ENCODE data around the gene KCNH4.

KCNH4 gene

DNA sequence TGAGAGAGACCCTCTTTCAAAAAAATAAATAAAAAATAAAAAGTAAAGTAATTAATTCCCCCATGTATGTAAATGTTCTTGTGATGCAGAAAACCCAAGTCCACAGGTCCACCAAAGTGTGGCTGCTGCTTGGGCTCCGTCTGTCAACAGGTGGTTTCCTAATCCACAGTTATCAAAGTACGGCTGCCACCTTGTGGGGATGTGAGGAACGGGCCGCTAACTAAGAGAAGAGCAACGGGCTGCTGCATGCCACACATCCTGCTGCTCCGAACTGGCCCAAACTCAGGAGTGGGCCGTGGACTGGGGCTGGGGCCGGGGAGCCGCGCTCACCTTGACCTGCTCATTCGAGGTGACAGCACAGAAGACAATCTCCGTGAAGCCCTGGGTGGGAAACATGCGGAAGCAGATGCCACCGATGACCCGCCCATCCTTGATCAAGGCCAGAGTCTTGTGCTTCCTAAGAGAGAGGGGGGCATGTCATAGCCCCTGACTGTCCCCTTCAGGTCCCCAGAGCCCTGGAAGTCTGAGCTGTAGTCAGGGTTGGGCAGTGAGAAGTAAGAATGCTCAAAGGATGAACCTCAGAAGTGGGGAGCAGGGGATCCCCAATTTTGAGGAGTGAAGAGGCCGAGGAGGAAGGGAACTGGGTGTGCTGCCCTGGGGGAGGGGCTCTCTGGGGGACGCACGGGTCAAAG, 64.1 kb downstream of the KCNH4 start:
- DNase-seq = peak; percentile 72

DNA sequence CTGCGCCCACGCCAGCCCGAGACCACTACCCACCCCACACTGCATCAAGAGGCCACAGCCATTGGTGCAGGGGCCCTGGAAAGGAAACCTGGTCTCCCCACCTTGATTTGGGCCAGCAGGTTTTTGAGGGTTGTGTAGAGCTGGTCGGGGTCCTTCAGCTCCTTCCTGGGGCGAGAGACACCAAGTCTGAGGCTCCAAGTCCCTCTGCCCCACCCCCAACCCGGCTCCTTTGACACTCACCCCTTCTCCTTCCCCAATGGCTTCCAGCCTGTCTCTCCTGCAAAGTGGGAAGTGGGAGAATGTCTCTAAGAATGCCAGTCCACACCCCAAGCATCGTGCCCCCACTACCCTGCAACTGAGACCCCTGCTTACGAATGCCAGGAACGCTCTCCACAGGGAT, 66.8 kb downstream of the KCNH4 start:
- DNase-seq = no peak

DNA sequence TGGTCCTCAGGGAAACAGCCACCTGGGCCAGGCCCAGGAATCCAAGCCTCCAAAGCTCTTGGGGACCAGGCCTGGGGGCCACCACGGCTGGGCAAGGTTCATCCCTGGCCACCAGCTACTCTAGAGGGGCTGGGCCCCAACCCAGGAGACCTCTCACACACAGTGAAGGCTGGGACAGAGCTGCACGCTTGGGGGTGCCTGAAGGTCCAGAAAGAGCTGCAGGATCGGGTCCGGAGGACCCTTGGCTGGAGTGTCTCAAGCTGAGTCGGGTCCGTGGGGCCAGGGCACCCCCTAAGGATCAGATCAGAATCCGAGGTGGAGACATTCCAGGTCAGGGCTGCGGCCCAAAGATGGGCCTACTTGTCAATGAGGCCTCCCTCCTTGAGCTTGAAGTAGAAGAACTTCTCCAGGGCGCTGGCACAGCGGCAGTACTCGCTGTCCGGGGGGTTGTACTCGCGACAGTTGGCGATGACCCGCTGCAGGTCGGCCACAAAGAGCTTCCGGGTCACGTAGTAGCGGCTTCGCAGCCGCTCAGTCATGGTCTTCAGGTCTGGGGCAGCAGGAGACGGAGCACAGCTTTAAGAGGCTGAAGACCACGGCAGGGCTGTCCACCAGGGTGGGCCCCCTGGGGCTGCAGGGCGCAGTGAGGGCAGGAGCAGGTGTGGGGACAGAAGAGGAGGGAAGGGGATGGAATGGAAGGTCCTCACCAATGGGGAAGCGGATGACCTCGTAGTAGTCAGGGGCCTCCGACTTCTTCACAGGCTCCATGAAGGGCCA, 67.5 kb downstream of the KCNH4 start:
- DNase-seq = no peak

DNA sequence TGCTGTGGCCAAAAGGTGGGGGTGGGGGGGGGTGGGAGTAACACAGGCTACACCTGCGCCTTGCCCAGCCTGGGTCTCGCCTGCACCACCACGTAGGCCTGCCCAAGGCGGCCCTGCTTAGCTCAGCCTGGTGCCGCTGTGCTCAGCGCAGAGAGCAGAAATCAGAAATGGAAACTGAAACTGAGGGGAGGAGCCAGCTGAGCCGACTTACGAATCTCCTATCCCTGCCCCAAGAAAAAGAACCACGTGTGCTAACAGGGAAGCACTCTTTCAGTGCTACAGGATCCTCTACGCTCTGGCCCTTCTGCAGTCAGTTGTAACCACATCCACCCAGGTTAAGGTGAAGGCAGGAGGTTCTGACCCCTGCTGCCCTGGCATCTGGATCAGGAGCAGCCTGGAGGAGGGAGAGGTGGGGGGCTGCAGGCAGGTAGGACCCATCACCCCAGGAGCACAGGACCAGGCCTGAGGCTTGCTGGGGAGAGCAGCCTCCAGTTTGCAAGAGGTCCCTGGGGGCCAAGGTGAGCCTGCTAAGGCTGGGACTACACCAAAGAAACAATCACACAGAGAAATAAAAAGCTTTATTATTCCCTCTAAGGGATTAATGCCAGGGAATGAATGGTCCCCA, 68.3 kb downstream of the KCNH4 start, which contains the start of gene DHX58:
DHX58 (minus strand) TSS at position 163 of the 625 bp plus-strand sequence. CDS start 822 bp downstream, outside the sequence.
- DNase-seq = peak; percentile 79

DNA sequence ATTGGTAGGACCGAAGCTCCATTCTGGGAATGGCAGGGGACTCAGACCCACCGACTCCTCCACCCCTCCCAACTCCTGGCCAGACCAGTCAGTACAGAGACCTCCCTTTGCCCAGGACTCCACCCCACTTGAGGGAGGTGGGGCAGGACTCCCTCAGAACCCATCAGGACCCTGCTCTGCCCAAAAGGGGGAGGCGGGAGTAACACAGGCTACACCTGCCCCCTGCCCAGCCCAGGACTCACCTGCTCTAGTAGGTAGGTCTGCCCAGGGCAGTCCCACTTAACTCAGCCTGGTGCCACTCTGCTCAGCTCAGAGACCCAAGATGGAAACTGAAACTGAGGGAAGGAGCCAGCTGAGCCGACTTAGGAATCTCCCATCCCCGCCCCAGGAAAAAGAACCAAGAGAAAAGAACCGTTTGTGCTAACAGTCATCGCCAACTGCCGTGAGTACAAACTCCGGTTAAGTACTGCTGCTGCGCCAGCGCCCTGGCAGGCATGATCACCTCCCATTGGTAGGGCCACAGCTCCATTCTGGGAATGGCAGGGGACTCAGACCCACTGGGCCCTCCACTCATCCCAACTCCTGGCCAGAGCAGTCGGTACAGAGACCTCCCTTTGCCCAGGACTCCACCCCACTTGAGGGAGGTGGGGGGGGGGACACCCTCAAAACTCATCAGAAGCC, 68.9 kb downstream of the KCNH4 start:
- DNase-seq = peak; percentile 22

DNA sequence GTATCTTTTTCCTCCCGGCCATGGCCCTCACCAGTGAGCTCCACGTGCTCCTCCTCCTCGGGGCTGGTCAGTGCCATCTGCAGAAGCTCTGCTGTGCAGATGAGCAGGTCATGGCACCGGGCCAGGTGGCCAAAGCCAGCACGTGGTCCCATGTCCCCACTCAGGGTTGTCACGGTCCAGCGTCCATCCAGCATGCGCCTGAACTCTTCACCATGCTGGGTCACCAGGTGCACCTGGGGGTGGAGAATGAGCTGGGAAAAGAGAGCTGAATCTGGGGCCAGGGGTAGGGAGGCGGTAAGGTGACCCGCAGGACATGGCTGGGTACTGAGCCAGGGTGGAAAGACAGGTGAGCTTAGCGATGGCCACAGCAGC, 69.7 kb downstream of the KCNH4 start:
- no peak for DNase-seq

DNA sequence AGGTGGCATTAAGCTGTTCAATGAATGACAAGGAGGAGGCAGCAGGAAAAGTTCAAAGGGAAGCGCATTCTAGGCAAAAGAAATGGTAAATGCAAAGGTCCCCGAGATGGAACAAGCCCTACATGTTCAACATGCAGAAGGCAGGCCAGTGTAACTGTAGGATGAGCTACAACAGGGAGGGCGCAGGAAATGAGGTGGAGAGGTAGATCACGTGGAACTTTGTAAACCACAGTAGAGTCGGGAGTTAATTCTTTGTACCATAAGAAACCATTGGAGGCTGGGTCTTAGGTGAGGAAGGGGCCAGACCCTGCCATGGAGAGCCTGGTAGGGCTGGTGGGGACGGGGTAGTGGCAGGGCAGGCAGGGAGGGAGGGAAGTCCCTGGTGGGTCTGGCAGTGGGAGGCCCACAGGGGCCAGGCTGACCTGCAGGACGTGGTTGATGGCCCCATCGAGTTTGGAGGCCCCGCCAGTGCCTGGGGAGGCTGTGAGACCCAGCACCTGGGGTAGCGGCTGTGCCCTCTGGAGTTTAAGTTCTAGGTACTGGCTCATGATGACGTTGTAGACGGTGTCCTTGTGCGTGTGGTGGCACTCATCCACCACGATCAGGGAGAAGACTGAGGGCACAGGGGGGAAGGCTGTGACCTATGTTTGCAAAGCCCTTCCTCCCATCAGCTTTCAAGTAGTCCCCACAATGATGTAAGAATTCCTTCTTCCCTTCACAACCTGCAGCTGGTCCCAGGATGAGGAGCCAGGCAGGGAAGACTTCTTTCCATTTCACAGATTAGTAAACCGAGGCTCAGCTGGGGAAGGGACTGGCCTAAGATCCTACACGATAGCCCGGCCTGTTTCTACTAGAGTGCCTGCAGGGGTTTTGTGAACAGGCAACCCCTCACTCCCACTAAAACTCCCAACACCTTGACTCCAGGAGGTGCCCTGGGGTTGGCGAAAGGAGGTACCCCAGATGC, 70.4 kb downstream of the KCNH4 start:
- DNase-seq = no peak

DNA sequence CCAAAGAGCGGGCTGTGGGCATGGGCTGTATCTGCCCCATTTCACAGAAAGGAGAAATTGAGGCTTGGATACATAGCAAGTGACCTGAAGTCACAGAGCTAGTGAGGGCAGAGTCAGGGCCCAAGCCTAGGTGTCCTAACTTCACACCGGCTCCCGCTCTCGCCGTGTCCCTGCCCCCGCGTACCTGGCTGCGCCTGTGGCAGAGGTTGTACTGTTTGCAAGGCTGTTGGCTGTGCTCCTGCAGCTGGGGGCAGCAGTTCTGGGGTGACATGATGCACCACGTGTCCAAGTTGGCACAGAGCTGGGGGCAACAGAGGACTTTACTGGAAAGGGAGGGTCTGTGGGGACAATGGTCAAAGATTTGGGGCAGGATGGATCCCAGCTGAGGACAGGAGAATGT, 71.9 kb downstream of the KCNH4 start:
- no peak for DNase-seq

DNA sequence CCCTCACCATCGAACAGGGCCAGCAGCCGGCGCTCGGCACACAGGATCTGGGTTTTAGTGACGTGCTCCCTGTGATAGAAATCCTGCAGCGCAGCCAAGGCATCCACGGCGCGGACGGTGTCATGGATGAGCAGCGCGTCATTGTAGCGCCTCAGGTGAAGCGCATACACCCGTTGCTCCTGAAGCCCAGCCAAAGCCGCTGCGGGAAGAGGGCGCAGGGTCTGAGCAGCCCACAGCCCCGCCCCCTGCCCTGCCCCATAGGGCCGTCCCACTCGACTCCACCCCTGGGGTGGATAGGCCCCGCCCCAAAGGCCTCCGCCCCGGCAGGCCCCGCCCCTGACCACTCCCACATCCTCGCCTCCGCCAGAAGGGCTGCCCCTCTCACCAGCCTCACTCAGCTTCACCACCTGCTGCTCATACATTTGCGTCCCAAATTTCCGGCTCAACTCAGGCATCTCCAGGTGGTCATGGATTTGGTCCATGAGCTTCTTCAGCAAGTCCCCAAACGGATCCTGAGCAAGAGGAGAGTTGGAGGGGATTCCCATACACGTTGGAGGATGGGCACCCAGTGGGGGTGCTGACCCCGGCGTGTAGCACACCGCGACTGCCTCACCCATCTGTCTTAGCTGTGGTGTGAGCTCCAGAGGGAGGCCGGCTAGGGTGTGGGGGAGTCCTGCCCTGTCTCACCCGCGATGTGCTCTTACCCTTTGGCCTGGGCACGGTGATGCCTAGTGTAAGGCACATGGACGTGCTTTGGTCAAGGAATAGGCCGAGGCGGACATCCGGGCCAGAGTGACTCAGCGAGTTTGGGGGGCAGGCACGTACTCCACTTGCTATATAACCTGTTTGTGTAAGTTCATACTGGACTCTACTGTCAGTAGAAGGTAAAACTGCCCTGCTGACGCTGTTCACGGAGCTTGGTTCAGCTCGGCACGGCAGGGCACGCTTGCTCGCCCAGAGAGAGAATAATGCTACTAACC, 73.1 kb downstream of the KCNH4 start:
- peak; percentile 68 for DNase-seq

DNA sequence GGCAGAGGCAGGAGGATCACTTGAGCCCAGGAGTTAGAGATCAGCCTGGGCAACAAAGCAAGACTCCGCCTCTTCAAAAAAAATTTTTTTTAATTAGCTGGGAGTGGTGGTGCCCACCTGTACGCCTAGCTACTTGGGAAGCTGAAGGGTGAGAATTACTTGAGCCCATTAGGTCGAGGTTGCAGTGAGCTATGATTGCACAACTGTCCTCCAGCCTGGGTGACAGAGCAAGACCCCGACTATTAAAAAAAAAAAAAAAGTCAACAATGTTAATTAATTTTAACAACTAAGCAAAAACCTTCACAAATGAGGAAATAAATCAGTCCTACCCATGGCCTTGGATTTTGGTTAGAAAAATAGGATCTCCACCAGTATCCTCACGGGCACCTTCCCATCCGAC, 73.8 kb downstream of the KCNH4 start:
- no peak for DNase-seq
